ENCODE measurements around the gene ACACB.

GRCh38 chr12:109295764-109296425 is 179.5 kb downstream of the ACACB start:
- TF ChIP-seq POLR2AphosphoS5 (IDR thresholded peaks at IDR 0.05; ENCODE audit: borderline replicate concordance, low read depth, low read length) (no peak), EZH2 (IDR thresholded peaks at IDR 0.05) (no peak)
